NCI-H510A (cell line): ENCODE measurements around the gene DNLZ.

Source experiments
- DNase-seq: peaks from one replicate; lab custom pipeline; 2025; lab: John Stamatoyannopoulos, UW

The DNLZ gene

GRCh38 chr9:136359774-136360718 is 3.5 kb downstream of the DNLZ start:
- no peak for DNase-seq

GRCh38 chr9:136358888-136359287 is 4.7 kb downstream of the DNLZ start:
- no peak for DNase-seq

GRCh38 chr9:136358016-136358415 is 5.5 kb downstream of the DNLZ start:
- no peak for DNase-seq

- no peak for DNase-seq
These were observed 6.3 kb downstream of the DNLZ start for GRCh38 chr9:136357202-136357725.

- DNase-seq, result no peak
These were observed 7.7 kb downstream of the DNLZ start for GRCh38 chr9:136355616-136356557.

GRCh38 chr9:136354592-136355085 is 8.9 kb downstream of the DNLZ start:
- DNase-seq, result no peak

- no peak for DNase-seq
These were observed 9.6 kb downstream of the DNLZ start for GRCh38 chr9:136353757-136354488.

GRCh38 chr9:136353088-136353487 is 10.5 kb downstream of the DNLZ start:
- DNase-seq, result no peak

GRCh38 chr9:136352682-136353081 is 10.9 kb downstream of the DNLZ start:
- no peak for DNase-seq

- peak; percentile 76 for DNase-seq
These were observed 11.7 kb downstream of the DNLZ start for GRCh38 chr9:136351868-136352267.

- DNase-seq, result no peak
These were observed 12.2 kb downstream of the DNLZ start for GRCh38 chr9:136351252-136351800.

GRCh38 chr9:136349546-136349945 is 14.0 kb downstream of the DNLZ start:
- DNase-seq, result no peak

- DNase-seq, result no peak
These were observed 14.9 kb downstream of the DNLZ start for GRCh38 chr9:136348691-136349090.

- DNase-seq, result no peak
These were observed 15.9 kb downstream of the DNLZ start for GRCh38 chr9:136347472-136348256.

- no peak for DNase-seq
These were observed 16.5 kb downstream of the DNLZ start for GRCh38 chr9:136346927-136347465.

- no peak for DNase-seq
These were observed 17.4 kb downstream of the DNLZ start for GRCh38 chr9:136346157-136346481.

- DNase-seq, result no peak
These were observed 18.0 kb downstream of the DNLZ start for GRCh38 chr9:136345281-136346156.

GRCh38 chr9:136344544-136345280 is 18.8 kb downstream of the DNLZ start:
- DNase-seq, result no peak

- DNase-seq, result no peak
These were observed 19.7 kb downstream of the DNLZ start for GRCh38 chr9:136343884-136344269.
